KBM-7 (cell line): ENCODE measurements around the gene C1orf50.
A peak's percentile ranks its signal among the peaks of the same experiment; 100 is the strongest.

Experiments
- DNase-seq: peaks from one replicate; pipeline ENCODE4 v3.0.0-alpha.2; 2015
- in situ Hi-C: fragments of 300-500 bp; cut with MboI; formaldehyde crosslinking; loops from 2 replicates; pipeline ENCODE4 v1.14.3; 2020; ENCODE audit warnings: low sequenced_read_pairs, low pct_unique_long_range_greater_than_20kb, mixed read lengths

Gene C1orf50

DNA sequence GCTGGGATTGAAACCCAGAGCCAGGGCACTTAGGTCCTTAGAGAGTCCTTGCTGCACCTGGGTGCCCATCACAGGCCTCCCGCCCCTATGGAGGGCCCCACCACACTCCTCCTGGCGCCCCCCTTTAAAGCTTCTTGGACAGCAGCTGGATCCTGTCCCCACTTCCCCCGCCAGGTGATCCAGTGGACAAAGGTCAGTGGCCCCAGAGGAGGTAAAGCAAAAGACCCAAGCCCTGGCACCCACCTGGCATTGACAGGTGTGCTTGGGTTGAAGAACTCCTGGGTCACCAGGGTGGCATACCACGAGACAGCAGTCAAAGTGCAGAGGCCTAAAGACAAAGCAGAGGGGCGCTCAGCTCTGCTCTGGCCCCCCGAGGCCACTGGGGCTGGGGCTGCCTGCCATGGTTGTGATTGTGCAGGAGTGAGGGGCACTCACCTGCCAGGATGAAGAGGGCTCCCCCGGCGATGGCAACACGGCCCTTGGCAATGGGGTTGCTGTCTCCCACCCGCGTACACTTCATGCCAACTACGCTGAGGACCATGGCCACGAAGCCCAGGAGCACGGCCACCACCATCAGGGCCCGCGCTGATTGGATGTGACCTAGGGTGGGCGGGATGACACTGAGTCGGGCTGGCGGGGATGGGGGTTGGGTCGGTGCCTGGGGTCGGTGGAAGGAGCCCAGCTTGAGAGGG lies 28.9 kb upstream of the C1orf50 start:
- DNase-seq = no peak
- in situ Hi-C loops = loop anchor here (25.0 kb wide), 1 partner anchor 401 kb away; the partner anchor contains the start of gene FOXJ3

DNA sequence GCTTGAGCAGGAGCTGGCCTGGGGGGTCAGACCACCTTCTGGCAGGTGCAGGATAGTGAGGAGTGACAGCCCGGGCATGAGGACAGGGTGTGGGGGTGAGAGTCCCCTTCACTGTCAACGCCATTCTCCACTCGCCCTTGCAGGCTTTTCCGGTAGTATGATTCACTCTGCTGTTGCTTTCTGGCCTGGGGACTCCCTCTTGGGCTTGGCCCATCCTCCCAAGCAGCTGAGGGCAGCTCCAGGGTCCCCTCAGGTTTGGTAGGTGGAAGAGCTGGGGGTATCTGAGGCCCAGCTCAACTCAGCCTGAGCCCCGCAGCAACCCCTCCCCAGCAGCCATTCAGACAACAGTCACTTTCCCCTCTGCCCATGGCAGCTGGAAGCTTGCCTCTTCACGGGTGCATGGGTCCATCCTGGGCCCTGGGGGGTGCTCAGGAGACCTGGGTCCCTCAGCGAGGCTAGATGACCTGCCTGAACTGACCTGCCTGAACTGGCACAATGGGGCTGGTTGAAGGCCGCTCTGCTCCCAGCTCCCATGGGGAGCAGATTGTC lies 28.3 kb upstream of the C1orf50 start:
- in situ Hi-C loops = loop anchor here (25.0 kb wide), 1 partner anchor 401 kb away; the partner anchor contains the start of gene FOXJ3
- no peak for DNase-seq

DNA sequence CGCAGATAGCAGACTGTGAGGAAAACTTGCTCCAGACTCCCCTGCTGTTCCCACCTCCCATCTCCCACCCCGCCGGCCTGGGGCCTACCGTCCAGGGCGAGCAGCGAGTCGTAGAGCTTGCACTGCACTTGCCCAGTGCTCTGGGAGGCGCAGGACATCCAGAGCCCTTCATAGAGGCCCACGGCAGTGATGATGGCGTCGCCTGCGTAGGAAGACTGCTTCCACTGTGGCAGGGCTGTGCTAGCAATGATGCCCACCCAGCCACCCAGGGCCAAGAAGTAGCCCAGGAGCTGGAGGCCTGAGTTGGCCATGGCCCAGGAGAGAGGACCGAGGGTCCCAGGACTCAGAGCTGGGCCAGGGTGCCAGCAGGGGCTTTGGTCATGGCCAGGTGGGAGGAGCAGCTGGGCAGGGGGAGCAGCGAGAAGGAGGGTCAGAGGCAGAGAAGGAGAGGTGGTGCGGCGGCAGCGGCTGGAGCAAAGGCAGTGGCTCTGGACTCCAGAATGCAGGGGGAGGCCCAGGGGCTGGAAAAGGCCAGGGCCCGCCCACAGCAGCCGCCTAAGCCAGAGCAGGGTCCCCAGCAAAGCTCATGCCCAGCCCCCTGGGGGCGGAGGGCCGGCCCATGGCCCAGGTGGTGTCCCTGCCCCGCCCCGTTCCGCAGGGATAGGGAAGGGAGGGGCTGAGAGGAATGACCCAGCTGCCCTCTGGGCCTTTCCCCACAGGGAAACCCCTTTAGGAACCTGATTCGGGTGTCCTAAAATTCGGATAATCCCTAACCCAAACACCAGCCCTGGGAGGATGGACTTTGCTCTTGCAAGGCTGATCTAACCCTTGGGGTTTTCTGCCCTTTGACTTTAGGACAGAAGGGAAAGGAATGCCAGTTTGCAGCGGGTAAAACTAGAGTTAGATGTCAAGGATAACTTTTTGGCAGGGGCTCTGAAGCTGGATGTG lies 27.0 kb upstream of the C1orf50 start, which contains the start of gene CLDN19:
Gene CLDN19, minus strand, starts transcription at position 484 of the 948 bp plus-strand sequence. Its CDS starts 173 bp downstream, at position 311.
- in situ Hi-C loops = loop anchor here (10.0 to 25.0 kb wide), 2 partner anchors 165 to 403 kb away; partner anchors contain the start of gene FOXJ3
- DNase-seq = no peak

DNA sequence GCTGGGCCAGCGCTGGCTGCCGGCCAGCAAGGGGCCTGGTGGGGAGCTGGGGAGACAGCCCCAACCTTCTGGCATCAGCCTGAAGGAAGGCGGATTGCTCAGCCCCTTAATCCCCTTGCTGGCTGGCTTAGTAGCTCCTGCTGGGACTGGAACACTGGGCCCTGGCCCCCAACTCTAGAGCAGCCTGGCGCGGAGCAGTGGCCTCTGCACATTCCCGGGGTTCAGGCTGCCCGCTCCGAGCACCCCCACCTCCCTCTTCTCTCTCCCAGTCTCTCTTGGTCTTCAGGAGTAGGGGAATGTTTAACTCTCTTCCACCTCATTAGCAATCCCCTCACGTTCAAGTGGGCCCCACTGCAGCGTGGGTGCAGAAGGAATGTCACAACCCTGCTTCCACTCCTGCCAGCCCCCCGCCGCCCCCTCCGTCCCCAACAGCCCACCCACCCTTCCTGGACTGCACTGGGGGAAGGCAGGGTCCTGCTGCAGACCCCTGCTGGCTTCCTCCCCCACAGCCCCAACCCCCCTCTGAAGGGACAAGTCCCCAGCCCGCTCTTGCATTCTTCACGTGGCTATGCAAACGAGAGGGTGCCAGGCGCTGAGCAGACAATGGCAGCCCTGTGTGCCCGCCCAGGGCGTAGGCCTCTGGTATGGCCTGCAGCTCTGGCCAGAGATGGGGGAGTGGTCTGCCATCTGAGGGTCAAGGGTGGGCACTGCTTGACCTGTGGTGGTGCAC lies 26.0 kb upstream of the C1orf50 start:
- in situ Hi-C loops = loop anchor here (10.0 to 25.0 kb wide), 2 partner anchors 166 to 404 kb away; partner anchors contain the start of gene FOXJ3
- DNase-seq = no peak

DNA sequence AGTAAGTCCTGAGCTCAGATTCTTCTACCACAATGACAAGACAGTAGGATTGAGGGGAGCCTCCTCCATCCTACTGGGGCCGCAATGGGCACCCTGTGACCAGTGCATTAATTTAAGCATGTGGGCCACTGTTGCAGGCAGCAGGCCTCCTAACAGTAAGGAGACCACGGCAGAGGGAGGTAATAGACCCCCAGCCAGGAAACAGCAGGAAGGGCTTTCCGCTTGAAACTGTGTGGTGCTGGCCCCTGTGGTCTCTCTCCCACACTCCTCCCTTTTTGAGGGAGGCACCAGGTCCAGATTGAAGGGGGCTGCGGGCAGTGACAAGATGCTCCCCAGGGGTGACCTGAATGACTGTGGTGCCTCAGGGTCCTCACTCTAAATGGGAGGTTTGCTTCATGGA lies 25.3 kb upstream of the C1orf50 start:
- no peak for DNase-seq
- in situ Hi-C loops = loop anchor here (10.0 to 25.0 kb wide), 2 partner anchors 167 to 404 kb away; partner anchors contain the start of gene FOXJ3

DNA sequence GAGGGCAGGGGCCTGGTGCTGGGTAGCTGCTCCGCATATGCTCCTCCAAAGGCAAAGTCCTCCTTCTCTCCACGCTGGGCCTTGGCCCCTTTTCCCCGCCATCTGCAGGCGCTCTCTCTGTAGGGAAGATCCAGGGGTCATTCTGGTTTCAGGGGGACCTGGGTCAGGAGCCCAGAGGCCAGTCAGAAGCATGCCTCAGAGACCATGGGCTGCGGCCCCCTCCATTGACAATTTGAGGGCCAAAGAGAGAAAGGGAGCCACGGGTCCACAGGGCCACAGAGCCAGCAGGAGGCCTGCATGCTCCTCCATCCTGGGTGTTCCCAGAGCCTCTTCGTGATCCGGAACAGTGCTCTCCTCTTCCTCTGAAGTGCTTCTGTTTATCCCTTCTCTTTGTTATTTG lies 24.9 kb upstream of the C1orf50 start:
- in situ Hi-C loops = loop anchor here (10.0 to 25.0 kb wide), 2 partner anchors 167 to 405 kb away; partner anchors contain the start of gene FOXJ3
- DNase-seq = no peak

DNA sequence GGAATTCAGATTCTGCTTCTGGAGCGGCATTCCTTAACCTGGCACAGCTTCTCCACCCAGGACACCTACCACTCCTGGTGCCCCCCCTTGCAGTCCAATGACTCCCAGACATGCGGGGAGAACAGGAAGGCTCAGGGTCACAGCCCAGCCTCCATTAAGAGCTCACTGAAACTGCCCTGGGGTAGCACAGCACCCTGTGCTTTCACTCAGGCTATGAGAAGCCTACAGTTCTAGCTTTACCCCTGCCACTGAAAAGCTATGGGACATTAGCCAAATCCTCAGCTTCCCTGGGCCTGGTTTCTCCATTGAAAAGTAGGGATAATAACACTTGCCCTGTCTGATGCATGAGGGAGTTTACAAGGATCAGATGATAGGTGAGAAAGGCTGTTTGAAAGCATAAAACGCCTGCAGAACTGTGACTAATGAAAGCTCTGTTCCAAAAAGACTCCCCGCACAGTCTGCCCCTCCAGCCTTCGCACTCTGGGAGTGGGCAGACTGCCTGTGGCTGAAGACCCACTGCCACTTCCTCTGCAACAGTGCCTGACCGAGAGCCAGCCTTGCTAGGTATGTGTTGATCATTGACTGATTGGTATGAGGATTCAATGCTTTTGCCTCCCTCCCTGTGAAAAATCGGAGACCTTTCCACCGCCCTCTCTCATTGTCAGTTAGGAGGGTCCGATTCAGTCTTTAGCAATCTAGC lies 24.3 kb upstream of the C1orf50 start:
- in situ Hi-C loops = loop anchor here (10.0 to 25.0 kb wide), 2 partner anchors 168 to 405 kb away; partner anchors contain the start of gene FOXJ3

DNA sequence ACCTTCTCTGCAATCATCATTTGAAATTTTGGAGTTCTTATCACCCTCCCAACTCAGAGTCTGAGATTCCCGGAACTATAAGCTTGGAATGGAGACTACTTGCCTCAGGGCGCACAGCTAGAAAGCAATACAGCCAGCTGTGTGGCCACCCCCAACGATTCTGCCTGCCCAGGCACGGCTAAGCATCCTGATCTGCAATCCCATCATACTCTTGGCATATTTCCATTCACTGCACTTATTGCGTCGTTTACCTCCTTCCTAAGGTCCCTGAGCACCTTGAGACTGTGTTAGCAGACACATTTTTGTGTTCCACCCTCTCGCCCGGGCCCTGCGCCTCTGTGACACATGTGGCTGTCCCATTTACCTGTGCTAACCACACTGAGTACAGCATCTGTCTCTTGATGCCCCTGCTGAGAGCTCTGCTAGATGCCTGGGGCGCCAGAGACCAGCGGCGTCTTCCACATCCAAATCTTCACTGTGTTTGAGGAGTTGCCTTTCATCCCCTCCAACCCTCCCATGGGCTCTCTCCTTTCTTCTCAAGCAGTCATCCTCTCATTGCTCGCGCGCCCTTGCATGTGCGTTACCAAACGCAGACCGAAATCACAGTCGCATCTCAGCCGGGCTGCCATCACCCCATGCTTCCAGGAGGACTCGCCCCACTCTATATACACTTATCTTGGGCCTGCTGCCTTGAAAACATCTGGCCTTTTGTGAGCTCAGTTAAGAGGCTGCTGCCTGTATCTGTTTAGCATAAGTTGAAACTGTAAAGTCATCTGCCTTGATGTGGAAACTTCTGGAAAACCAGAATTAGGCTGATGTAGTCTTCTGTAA lies 23.5 kb upstream of the C1orf50 start:
- in situ Hi-C loops = loop anchor here (10.0 to 25.0 kb wide), 2 partner anchors 169 to 406 kb away; partner anchors contain the start of gene FOXJ3
- no peak for DNase-seq

More for the DNA sequence above, 24.3 kb upstream of the C1orf50 start:
- DNase-seq = no peak

DNA sequence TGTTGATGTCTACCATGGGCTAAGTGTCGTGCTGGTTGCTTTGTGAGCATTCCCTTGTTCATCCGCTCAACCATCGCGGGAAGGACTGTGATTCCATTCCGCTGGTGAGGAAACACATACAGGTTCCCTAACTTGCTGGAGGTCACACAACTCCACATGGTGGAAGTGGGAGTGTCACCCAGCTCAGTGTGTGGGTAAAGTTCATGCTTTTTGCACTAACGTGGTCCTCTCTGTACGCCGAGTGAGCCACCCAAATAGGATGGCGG lies 23.0 kb upstream of the C1orf50 start:
- DNase-seq = no peak
- in situ Hi-C loops = loop anchor here (10.0 to 25.0 kb wide), 2 partner anchors 169 to 407 kb away; partner anchors contain the start of gene FOXJ3

DNA sequence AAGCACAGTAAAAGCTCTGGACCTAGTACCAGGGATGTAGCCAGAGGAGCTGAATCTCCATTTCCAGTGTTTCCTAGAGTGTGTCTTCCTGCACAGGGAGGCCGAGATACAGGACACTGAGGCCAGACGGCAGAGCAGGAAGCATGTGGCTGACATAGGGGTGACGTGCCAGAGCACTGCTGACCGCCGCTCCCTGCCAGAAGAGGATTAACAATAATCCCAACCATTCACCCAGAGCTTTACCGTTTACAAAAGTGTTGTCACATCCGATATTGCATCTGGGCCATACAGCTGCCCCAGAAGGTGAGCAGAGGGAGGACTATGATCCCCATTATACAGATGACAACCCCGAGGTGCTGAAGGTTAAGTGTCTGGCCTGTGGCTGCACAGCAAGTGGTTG lies 21.2 kb upstream of the C1orf50 start:
- in situ Hi-C loops = loop anchor here (10.0 to 25.0 kb wide), 2 partner anchors 171 to 409 kb away; partner anchors contain the start of gene FOXJ3
- DNase-seq = no peak

DNA sequence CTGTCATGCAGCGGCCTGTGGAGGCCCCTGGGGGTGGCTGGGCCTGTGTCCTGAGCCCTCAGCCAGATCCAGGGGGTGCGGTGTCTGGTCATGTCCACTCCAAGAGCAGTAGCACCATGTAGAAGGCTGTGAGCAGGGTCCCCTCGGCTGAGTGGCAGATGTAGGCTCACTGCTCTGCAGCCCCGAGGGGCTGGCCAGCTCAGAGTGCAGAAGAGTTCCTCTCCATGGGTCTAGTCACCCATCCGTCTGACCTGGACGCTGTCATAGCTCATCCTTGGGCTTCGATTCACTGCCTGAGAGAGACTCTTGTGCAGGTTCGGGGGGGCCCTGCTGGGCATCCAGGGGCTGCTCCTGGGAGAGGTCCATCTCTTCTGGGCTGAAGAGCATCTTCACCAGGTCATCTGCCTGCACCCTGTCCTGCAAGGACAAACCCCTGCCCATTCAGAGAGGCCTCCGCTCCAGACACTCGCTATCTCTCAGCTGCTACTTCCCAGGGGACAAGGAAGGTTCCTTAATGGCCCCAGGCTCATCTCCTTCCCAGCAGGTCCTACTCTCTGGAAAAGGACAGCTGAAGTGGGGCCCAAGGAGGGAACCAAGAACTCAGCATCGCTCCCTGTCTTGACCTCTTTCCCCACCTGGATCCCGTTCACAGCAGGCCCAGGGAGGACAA lies 20.5 kb upstream of the C1orf50 start:
- DNase-seq = no peak
- in situ Hi-C loops = loop anchor here (10.0 to 25.0 kb wide), 2 partner anchors 172 to 409 kb away; partner anchors contain the start of gene FOXJ3

DNA sequence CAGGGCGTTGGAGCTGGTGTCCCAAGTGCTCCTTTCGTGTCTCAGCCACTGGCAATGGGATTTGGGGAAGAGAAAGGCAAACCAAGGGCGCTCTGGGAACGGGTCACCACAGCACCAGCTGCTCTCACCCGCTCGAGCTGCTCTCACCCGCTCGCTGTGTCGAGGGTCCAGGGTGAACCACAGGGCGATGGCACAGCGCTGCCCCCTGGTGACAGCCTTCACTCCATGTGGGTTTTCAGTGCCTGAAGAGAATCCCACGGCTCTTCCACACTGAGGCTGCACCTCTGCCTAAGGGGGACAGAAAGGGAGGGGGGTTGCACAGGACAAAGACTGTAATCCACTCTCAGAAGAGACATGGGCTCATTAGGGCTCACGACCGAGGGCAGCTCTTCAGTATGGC lies 19.9 kb upstream of the C1orf50 start:
- peak; percentile 47 for DNase-seq
- in situ Hi-C loops = loop anchor here (10.0 to 25.0 kb wide), 2 partner anchors 172 to 410 kb away; partner anchors contain the start of gene FOXJ3

DNA sequence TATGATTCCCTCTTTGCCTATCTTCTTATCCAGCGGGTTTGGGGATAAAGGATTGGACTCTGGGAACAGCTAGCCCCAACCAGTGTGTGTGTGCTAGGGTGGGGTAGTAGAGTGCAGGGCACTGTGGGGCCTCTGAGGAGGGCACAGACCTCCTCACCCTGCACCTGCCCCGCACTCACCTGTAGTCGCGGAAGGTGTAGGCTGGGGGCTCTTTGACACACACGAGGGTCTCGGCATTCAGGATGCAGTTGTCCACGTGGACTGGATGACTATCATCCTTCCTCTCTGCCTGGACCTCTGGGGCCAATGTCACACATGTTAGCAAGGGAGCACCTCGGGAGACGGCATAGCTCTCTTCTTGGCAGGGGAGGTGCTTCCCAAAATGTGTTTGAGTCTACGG lies 19.0 kb upstream of the C1orf50 start:
- in situ Hi-C loops = loop anchor here (10.0 to 25.0 kb wide), 2 partner anchors 173 to 411 kb away; partner anchors contain the start of gene FOXJ3
- no peak for DNase-seq

DNA sequence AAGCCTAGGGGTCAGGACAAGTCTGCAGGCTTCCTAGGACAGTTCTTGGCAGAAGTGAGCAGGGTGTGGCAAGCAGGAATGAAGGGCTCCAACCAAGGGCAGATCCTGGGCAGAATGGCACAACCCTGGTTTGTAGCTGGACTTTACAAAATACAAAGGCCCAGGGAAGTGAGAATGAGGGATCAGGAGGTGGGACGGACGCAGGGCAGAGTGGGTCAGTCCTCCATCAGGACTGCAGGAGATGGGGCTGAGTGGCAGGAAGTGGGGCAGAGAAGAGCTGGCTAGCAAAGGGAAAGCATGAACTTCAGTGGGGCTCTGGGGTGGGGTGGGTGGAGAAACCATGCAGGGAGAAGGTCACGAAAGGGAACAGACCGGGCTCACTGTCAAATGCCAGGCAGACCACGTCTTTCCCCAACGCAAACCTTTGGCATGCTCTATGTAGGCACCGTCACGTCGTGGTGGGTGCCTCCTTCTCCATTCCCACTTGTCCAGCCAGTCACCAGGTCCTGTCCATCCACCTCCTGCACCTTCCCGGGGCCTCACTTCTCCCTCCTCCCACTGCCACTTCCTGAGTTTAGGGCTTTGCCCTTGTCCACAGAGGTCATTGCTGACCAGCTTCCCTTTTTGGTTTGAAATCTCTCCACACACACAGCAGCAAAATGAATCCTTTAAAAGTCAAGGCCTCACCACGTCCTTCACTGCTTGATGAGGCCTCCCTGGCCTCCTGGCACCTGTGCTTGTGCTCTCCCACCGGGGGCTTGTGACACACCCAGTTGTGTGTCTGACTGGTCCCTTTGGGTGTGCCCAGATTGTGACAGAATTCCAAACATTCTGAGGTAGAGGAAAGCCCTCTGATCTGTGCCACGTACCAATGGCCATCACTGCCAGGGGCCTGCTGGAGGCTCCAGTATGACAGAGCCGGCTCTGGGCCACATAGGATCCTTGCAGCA lies 18.3 kb upstream of the C1orf50 start:
- in situ Hi-C loops = loop anchor here (10.0 to 25.0 kb wide), 2 partner anchors 174 to 411 kb away; partner anchors contain the start of gene FOXJ3
- no peak for DNase-seq

DNA sequence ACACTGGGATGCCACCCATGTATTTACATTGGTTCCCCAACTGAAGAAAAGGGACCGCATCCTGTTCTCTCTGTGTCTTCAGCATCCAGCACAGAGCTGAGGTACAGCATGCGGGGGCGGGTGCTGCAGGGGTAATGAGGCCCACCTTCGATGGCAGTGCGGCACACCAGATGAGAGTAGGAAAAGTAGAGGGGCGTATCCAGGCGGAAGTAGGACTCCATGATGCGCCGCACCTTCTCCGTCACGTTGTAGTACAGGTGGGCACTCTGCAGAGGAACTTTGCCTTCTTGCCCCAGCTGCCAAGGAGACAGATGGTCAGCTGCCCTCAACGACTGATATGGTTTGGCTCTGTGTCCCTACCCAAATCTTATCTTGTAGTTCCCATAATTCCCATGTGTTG lies 17.0 kb upstream of the C1orf50 start:
- in situ Hi-C loops = no loop called here
- DNase-seq = no peak
